ENCODE data around the gene CD177. TPM values are rescaled to one million over a fixed set of nuclear protein-coding genes. Genes with fewer than 3 reads are reported as not detected.

The CD177 gene, protein sequence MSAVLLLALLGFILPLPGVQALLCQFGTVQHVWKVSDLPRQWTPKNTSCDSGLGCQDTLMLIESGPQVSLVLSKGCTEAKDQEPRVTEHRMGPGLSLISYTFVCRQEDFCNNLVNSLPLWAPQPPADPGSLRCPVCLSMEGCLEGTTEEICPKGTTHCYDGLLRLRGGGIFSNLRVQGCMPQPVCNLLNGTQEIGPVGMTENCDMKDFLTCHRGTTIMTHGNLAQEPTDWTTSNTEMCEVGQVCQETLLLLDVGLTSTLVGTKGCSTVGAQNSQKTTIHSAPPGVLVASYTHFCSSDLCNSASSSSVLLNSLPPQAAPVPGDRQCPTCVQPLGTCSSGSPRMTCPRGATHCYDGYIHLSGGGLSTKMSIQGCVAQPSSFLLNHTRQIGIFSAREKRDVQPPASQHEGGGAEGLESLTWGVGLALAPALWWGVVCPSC
- total RNA-seq (1 to 10 TPM in 1 of 4 donors, under 1 TPM in 2, not detected in 1; 0.16 to 1.1 (median 0.34) TPM), polyA plus RNA-seq (under 1 TPM in 2 of 3 donors, not detected in 1; 0.03 to 0.04 TPM)
- long read RNA-seq, donor 1, result 0 reads
- long read RNA-seq, donor 2, partial matches to known transcripts, result 0 of 1 reads
- long read RNA-seq, donor 2, other reads (novel, unspliced or antisense), result 1 of 1 reads

- ATAC-seq (no peak), DNase-seq (no peak)
- intact Hi-C loops (cut with DNase I), result no loop called here
- Histone ChIP-seq H3K27ac (no peak within 1 kb of the TSS), H3K27me3 (ENCODE audit: insufficient read depth in 3 of 3, low read length in 2 of 3) (peaks cover 2 to 9% (median 3%) of the 10 kb centered on the region in 3 donors), H3K9me3 (no peaks in the 10 kb centered on the region), H3K36me3 (ENCODE audit: insufficient read depth in 1 of 2, low read depth in 1 of 2) (no peaks in the 10 kb centered on the region), H3K4me3 (no peak within 1 kb of the TSS), H3K4me1 (no peaks in the 10 kb centered on the region)
- whole genome bisulfite sequencing, 3 donors, result 9 to 47% (median 18%) methylated on average over 23 to 27 of the region's 27 CpGs
- no peak for TF ChIP-seq CTCF (IDR thresholded peaks at IDR 0.05)
Observed at GRCh38 chr19:43353606-43354304, at the start of gene CD177. Gene CD177 (plus strand): TSS chr19:43353686. CDS start chr19:43353715, 29 bp downstream.

DNA sequence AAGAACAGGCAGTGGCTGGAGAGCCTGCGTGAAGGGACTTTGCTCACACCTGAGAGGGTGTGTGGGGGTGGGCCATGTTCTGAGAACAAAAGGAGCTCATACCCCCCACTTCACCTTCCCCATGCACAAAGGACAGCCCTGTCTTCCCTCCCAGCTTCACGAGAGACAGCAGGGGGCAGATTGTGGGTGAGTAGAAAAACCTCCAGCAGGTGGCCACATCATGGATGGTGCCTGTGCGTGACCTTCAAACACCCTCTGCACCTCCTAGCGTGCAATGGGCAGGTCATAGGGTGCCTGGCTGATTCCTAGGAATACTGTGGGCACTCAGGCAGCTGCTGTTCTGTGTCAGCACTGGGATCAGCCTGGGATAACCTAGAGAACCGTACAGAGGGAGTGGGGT is 47.8 kb upstream of the CD177 start:
- DNase-seq, result no peak
- Histone ChIP-seq H3K27ac (no peak overlapping the region), H3K27me3 (ENCODE audit: insufficient read depth in 3 of 3, low read length in 2 of 3) (no peaks in the 10 kb centered on the region), H3K9me3 (no peaks in the 10 kb centered on the region), H3K4me3 (no peak overlapping the region), H3K4me1 (no peaks in the 10 kb centered on the region), H3K36me3 (ENCODE audit: insufficient read depth in 1 of 2, low read depth in 1 of 2) (no peaks in the 10 kb centered on the region)
- no peak for TF ChIP-seq CTCF (IDR thresholded peaks at IDR 0.05)
- 43 to 52% (median 45%) methylated on average over 5 of the region's 5 CpGs for WGBS, 3 donors
- intact Hi-C loops (cut with DNase I), result no loop called here
- no peak for ATAC-seq

GRCh38 chr19:43306097-43306496 is 47.4 kb upstream of the CD177 start:
- ATAC-seq (no peak), DNase-seq (no peak)
- no peaks in the 10 kb centered on the region for H3K36me3 ChIP-seq (ENCODE audit: insufficient read depth in 1 of 2, low read depth in 1 of 2)
- no peaks in the 10 kb centered on the region for H3K9me3 ChIP-seq
- H3K27ac ChIP-seq, result no peak overlapping the region
- H3K4me1 ChIP-seq, result no peaks in the 10 kb centered on the region
- TF ChIP-seq CTCF (IDR thresholded peaks at IDR 0.05), result no peak
- no peaks in the 10 kb centered on the region for H3K27me3 ChIP-seq (ENCODE audit: insufficient read depth in 3 of 3, low read length in 2 of 3)
- H3K4me3 ChIP-seq, result no peak overlapping the region
- intact Hi-C loops (cut with DNase I), result no loop called here
- 67 to 84% (median 75%) methylated on average over 1 of the region's 1 CpG for WGBS, 3 donors

GRCh38 chr19:43308244-43308815 is 45.2 kb upstream of the CD177 start:
- DNase-seq, result no peak
- WGBS, 3 donors, result 53 to 54% (median 53%) methylated on average over 5 of the region's 5 CpGs
- H3K9me3 ChIP-seq, result no peaks in the 10 kb centered on the region
- intact Hi-C loops (cut with DNase I), result no loop called here
- no peak overlapping the region for H3K4me3 ChIP-seq
- H3K36me3 ChIP-seq (ENCODE audit: insufficient read depth in 1 of 2, low read depth in 1 of 2), result no peaks in the 10 kb centered on the region
- ATAC-seq, result no peak
- no peaks in the 10 kb centered on the region for H3K27me3 ChIP-seq (ENCODE audit: insufficient read depth in 3 of 3, low read length in 2 of 3)
- no peak for TF ChIP-seq CTCF (IDR thresholded peaks at IDR 0.05)
- no peak overlapping the region for H3K27ac ChIP-seq
- H3K4me1 ChIP-seq, result no peaks in the 10 kb centered on the region

All from psoas muscle (tissue), 8 donors.